ENCODE data around the gene PPT1.

The PPT1 gene

DNA sequence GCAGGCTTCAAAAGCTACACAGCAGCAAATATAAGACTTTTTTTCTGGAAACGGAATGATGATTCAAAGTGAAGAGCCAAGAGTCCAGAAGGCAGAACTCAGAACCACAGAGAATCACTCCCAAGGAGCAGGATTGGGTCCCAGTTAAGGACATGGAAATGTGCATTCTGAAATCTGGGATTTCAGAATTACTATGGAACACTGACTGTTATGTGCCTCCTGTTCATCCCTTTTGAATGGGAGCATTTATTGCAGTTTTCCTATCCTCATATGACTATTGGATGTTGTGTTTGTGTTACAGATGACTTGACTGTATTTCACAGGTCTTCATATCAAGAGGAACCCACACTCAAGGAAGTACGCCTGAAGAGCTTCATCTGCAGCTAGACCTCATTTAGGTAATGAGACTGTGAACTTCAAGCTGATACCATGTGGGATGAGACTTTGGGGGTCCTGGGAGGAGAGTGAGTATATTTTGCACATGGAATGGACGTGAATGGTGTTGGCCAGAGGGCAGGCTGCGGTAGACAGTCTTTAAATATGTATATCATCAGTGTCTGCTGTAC, 73.6 kb downstream of the PPT1 start:
- DNase-seq: no peak
